ENCODE results near the gene TBL1X.

TBL1X gene

DNA sequence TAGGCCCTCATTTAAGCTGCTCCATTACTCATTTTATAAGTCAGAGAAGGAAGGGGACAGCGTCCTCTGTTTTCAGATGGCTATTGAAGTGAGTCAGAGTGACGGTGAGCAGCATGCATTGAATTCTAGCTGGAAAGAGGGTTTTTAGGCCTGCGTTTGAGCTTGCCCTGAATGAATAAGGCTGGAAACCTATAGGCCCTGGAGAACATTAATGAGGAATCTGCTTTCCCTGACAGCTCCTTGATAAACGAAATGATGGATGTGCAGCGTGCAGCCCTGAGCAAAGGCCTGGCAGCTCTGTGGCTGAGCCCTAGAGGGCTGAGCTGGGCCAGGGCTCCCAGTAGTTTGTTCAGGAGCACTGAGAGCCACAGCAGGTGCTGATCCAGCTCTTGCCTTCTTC is 33.4 kb downstream of the TBL1X start:
- no peak for DNase-seq (ENCODE audit: low spot score)

- DNase-seq (ENCODE audit: low spot score), result no peak
These were observed 35.7 kb downstream of the TBL1X start for GRCh38 chrX:9500584-9500983.

- no peak for DNase-seq (ENCODE audit: low spot score)
These were observed 36.5 kb downstream of the TBL1X start for GRCh38 chrX:9501362-9501761.

DNA sequence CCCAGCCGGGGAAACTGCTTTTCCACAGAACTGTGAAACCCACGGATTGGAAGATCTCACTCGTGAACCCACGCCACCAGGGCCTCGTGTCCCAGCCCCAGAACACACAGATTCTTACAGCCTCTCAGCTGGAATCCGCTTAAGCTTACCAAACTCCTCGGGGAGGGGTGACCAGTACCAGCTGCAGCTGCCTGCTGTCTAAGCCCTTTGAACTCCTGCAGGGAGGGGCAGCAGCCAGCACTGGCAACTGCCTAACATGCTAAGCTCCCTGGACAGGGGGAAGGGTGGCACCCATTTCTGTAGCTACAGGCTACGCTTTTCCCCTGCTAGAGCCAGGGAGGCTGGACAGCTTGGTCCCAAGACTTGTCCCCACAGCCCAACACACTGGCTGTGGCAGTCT is 38.4 kb downstream of the TBL1X start:
- no peak for DNase-seq (ENCODE audit: low spot score)

DNA sequence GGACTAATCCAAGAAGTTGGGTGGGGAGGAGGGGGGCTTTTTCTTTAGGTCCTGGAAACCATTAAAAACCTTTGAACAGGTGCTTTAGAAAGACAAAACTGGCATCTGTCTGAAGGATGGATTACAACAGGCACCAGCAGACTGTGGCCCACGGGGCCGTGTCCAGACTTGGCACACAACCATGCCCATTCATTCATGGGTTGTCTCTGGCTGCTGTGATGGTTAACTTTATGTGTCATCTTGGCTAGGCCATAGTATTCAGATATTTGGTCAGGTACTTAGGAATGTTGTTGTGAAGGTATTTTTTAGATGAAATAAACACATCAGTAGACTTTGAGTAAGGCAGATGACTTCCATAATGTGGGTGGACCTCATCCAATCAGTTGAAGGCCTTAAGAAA is 45.5 kb downstream of the TBL1X start:
- DNase-seq (ENCODE audit: low spot score), result no peak

- DNase-seq (ENCODE audit: low spot score), result no peak
These were observed 46.1 kb downstream of the TBL1X start for GRCh38 chrX:9510980-9511379.

- DNase-seq (ENCODE audit: low spot score), result no peak
These were observed 50.6 kb downstream of the TBL1X start for GRCh38 chrX:9515489-9515888.

DNA sequence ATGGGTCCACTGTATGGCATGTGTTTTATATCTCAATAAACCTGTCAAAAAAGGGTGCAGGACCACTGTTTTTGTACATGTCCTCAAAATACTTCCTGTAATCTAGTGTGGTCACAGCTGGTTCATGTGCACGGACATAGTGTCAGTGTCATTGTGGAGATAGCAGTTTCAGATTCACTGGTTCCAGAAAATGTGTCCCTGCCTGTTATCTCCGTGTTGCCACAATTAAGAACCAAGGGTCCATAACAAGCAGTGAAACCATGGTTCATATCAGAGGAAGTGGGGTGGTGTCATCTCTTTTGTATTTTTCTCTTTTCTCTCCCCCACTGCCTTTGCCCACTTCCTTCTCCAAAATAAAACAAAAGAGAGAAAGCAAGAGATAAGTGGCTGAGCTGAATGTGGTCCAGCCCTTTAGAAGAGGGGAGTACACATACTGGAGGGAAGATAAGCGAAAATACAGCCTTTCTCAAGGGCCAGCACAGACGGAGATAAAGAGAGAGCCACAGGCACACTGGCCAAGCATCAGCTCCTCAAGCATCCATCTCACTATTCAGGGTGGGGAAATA is 51.2 kb downstream of the TBL1X start:
- no peak for DNase-seq (ENCODE audit: low spot score)

GRCh38 chrX:9516635-9517034 is 51.8 kb downstream of the TBL1X start:
- no peak for DNase-seq (ENCODE audit: low spot score)

- no peak for DNase-seq (ENCODE audit: low spot score)
These were observed 53.2 kb downstream of the TBL1X start for GRCh38 chrX:9518051-9518450.

GRCh38 chrX:9518889-9519288 is 54.0 kb downstream of the TBL1X start:
- DNase-seq (ENCODE audit: low spot score), result no peak

GRCh38 chrX:9519546-9520216 is 54.8 kb downstream of the TBL1X start:
- DNase-seq (ENCODE audit: low spot score), result no peak

DNA sequence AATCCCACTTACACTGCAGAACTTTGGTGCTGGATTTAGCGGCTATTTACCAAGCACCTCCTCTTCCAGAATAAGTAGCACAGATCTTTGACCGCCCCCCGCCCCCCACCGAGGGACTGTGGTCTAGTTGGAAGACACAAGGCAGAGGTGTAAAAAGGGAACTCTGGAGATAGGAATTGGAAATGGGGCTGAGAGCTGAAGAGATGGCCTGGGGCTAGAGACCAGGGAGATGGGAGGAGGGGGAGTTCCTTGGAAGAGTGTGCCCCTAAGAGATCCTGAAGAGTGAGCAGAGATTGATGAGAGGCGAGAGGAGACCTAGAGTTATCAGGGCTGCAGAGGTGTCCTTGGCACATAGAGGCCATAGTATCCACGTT is 55.3 kb downstream of the TBL1X start:
- DNase-seq (ENCODE audit: low spot score), result no peak

GRCh38 chrX:9522378-9523155 is 57.7 kb downstream of the TBL1X start:
- no peak for DNase-seq (ENCODE audit: low spot score)

GRCh38 chrX:9525511-9526248 is 60.8 kb downstream of the TBL1X start:
- DNase-seq (ENCODE audit: low spot score), result no peak

- DNase-seq (ENCODE audit: low spot score), result no peak
These were observed 62.1 kb downstream of the TBL1X start for GRCh38 chrX:9526965-9527364.

- no peak for DNase-seq (ENCODE audit: low spot score)
These were observed 63.6 kb downstream of the TBL1X start for GRCh38 chrX:9528498-9528897.

DNA sequence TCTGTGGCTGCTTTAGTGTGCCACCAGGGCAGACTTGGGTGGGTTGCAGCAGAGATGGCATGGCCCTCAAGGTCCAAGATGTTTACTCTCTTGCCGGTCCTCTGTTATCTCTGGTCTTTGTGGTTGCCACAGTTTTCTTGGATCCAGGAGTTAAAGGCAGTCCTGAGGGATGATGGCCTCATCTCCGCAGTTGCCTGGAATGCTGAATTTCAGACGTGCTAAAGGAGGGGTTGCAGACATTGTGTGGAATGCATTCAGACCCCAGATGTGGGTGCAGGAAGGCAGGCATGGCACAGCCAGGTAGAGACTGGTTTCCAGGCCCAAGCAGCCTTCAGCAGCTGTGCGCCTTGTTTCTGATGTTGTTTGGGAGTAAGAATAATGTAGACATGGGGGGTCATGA is 64.4 kb downstream of the TBL1X start:
- DNase-seq (ENCODE audit: low spot score), result no peak

DNA sequence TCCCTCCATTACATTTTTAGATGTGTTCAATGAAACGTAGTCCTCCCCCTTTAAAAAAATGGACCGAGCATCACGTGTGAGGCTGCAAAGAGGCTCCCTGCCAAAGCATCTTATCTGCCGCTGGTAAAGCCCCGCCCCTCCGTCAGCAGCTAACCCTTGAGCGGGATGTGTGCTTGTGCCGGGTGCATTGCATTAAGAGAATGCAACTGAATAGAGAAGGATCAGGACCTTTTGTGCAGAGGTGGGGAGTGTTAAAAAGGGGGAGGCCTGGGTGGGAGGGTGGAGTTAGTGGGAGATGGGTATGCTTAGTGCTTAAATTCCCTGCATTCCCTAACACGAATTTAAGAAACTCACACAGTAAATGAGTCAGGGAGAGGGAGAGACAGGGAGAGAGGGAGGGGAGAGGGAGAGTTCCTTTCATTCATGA is 66.0 kb downstream of the TBL1X start:
- DNase-seq (ENCODE audit: low spot score), result peak; percentile 68

- no peak for DNase-seq (ENCODE audit: low spot score)
These were observed 67.5 kb downstream of the TBL1X start for GRCh38 chrX:9532349-9532748.

- DNase-seq (ENCODE audit: low spot score), result no peak
These were observed 68.8 kb downstream of the TBL1X start for GRCh38 chrX:9533611-9534010.

GRCh38 chrX:9534686-9535085 is 69.8 kb downstream of the TBL1X start:
- peak; percentile 70 for DNase-seq (ENCODE audit: low spot score)

DNA sequence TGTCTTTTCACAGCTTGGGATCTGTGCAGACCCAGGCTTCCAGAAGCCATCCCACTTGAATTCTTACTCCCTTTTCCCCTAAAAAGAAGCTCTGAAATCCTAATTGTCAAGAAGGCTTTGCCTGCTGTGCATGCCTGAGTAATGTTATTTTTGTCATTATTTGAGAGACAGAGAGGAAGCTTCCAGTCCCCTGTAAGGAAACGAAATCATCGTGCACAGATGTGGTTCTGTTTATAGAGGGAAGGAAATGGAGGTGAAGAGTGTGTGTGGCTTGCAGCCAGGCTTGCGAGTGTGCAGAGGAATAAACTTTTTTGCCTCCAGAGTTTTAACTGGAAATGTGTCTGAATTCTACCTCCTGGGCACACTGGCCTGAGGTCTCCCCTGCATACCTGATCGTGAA is 70.2 kb downstream of the TBL1X start:
- no peak for DNase-seq (ENCODE audit: low spot score)
